Osteoblast (primary cell): Measurements from ENCODE around the gene RGL4. TPM values are rescaled to one million over a fixed set of nuclear protein-coding genes. Genes with fewer than 3 reads are reported as not detected.

Source experiments
- DNase-seq: peaks from one replicate; pipeline ENCODE4 v3.0.0; 2011; ENCODE audit warnings: low spot score, mixed read lengths; ENCODE audit not compliant: insufficient read length; ENCODE audit errors: missing footprints
- H2AFZ ChIP-seq: 2 replicates; pipeline ENCODE4 v1.6.0; 2011; ENCODE audit warnings: mild to moderate bottlenecking, low read length
- H3K27ac ChIP-seq: 2 replicates; pipeline ENCODE4 v1.5.1; 2011; ENCODE audit warnings: mild to moderate bottlenecking, low read depth, low read length, moderate library complexity
- H3K27me3 ChIP-seq: 2 replicates; pipeline ENCODE4 v1.6.0; 2012; ENCODE audit warnings: mild to moderate bottlenecking, control low read depth, inconsistent platforms, low read length, moderate library complexity; ENCODE audit not compliant: insufficient read depth
- H3K36me3 ChIP-seq: 2 replicates; pipeline ENCODE4 v1.5.1; 2011; ENCODE audit warnings: mild to moderate bottlenecking, low read length, control low read depth, moderate library complexity; ENCODE audit not compliant: insufficient read depth
- H3K4me1 ChIP-seq: 2 replicates; pipeline ENCODE4 v1.5.1; 2011; ENCODE audit warnings: mild to moderate bottlenecking, low read length, control low read depth, moderate library complexity; ENCODE audit not compliant: insufficient read depth
- H3K4me2 ChIP-seq: 2 replicates; pipeline ENCODE4 v1.6.0; 2011; ENCODE audit warnings: mild to moderate bottlenecking, low read length; ENCODE audit not compliant: insufficient read depth
- H3K4me3 ChIP-seq: fragments of 200-600 bp; sonication (generic); 3 replicates; pipeline ENCODE4 v1.5.1; 2012; ENCODE audit warnings: mild to moderate bottlenecking, low read length, inconsistent platforms; ENCODE audit not compliant: insufficient read depth
- H3K79me2 ChIP-seq: 2 replicates; pipeline ENCODE4 v1.6.0; 2012; ENCODE audit warnings: mild to moderate bottlenecking, low read length, control low read depth, inconsistent platforms; ENCODE audit not compliant: insufficient read depth
- H3K9me3 ChIP-seq: 2 replicates; pipeline ENCODE4 v1.5.1; 2011; ENCODE audit warnings: low read depth, low read length, control low read depth
- H4K20me1 ChIP-seq: 2 replicates; pipeline ENCODE4 v1.6.0; 2012; ENCODE audit warnings: mild to moderate bottlenecking, low read length, control low read depth; ENCODE audit not compliant: insufficient read depth
- total RNA-seq: library from RNA; depleted of rRNA; stranded (reverse); fragments of >200 nt; gene quantifications from 2 replicates; pipeline ENCODE4 v1.2.3, GENCODE V29; 2012
- TF ChIP-seq, protein P1 (sequence below): IDR thresholded peaks from 2 replicates; pipeline ENCODE4 v1.5.1; 2011; ENCODE audit warnings: mild to moderate bottlenecking, low read depth, low read length, moderate library complexity; ENCODE audit errors: extremely low read depth

RGL4 gene
- total RNA-seq, 1 donor: not detected

DNA sequence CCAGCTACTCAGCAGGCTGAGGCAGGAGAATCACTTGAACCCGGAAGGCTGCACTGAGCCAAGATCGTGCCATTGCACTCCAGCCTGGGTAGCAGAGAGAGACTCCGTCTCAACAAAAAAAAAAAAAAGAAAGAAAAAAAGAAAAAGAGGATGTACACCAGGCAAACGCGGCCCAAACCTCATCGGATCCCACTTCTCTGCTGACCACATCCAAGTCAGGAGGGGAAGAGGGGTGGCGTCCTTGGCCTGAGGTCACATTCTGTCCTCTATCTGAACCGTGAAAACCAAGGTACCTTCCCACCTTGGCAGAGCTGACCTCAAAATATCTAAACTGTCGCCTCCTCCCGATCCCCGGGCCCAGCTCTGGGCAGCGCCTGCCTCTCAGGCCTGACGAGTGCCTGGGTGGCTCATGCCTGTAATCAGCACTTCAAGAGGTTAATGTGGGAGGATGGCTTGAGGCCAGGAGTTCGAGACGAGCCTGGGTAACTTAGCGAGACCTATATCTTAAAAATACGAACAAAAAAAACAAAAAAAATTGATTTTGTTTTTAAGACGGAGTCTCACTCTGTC, 25.1 kb downstream of the RGL4 start:
- Histone ChIP-seq H3K27me3 (no peaks in the 10 kb centered on the region), H3K4me1 (no peaks in the 10 kb centered on the region), H3K4me3 (peak overlapping the region; percentile 95), H3K36me3 (peaks cover 9% of the 10 kb centered on the region), H3K27ac (no peak overlapping the region), H3K79me2 (peaks cover 13% of the 10 kb centered on the region), H3K4me2 (peak overlapping the region; percentile 87), H4K20me1 (no peaks in the 10 kb centered on the region), H2AFZ (no peak overlapping the region), H3K9me3 (no peaks in the 10 kb centered on the region)
- no peak for DNase-seq
- TF ChIP-seq, protein P1, sequence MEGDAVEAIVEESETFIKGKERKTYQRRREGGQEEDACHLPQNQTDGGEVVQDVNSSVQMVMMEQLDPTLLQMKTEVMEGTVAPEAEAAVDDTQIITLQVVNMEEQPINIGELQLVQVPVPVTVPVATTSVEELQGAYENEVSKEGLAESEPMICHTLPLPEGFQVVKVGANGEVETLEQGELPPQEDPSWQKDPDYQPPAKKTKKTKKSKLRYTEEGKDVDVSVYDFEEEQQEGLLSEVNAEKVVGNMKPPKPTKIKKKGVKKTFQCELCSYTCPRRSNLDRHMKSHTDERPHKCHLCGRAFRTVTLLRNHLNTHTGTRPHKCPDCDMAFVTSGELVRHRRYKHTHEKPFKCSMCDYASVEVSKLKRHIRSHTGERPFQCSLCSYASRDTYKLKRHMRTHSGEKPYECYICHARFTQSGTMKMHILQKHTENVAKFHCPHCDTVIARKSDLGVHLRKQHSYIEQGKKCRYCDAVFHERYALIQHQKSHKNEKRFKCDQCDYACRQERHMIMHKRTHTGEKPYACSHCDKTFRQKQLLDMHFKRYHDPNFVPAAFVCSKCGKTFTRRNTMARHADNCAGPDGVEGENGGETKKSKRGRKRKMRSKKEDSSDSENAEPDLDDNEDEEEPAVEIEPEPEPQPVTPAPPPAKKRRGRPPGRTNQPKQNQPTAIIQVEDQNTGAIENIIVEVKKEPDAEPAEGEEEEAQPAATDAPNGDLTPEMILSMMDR: no peak

DNA sequence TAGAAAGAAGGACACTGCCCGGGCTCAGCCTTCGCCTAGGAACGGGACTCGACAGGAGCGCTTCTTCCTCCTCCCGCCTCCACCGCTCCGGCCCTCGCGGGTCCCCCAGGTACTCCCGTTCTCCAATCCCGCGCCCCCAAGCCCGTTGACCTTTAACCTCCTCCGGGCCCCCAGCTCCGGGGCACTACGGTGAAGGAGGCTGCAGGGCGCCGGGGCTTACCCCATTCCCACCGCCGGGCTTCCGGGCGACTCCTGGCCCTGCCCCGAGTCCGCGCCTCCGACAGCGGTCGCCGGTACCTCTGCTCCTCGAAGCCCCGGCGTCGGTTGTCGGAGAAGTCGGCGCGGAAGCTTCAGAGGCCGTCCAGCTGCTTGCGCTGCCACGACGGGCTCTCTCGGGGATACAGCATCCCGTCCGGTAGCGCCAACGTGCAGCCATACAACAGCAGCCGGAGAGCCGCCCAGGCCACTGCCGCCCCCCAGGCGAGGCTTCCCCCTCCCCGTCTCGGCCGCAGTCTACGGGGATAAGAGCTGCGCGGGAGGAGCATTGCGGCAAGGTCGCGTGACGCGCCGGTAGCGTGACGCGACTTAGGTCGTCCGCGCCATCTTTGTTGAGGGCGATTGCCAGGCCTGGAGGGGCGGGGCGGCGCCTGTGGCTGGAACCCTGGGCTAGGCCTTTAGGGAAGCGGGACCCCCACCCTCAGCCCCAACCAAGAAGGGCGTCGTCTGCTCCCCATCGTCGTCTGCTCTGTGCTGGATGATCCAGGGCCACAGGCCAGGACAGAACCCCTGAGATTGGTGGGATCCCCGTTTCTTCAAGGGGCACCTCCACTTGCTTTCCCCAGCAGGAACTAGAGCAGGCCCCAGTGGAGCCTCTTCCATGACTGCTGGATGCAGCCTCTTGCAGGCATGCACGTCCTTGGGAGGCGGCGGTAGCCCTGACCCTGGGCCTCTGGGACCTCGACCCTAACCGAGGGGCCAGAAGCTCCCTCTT, 26.3 kb downstream of the RGL4 start:
- Histone ChIP-seq H4K20me1 (no peaks in the 10 kb centered on the region), H3K4me1 (no peaks in the 10 kb centered on the region), H3K9me3 (no peaks in the 10 kb centered on the region), H2AFZ (peak overlapping the region; percentile 100), H3K4me3 (peak overlapping the region; percentile 95), H3K36me3 (peaks cover 7% of the 10 kb centered on the region), H3K4me2 (peak overlapping the region; percentile 87), H3K27ac (peak overlapping the region; percentile 68), H3K79me2 (peaks cover 13% of the 10 kb centered on the region), H3K27me3 (no peaks in the 10 kb centered on the region)
- DNase-seq: peak; percentile 99
- TF ChIP-seq, protein P1: no peak

DNA sequence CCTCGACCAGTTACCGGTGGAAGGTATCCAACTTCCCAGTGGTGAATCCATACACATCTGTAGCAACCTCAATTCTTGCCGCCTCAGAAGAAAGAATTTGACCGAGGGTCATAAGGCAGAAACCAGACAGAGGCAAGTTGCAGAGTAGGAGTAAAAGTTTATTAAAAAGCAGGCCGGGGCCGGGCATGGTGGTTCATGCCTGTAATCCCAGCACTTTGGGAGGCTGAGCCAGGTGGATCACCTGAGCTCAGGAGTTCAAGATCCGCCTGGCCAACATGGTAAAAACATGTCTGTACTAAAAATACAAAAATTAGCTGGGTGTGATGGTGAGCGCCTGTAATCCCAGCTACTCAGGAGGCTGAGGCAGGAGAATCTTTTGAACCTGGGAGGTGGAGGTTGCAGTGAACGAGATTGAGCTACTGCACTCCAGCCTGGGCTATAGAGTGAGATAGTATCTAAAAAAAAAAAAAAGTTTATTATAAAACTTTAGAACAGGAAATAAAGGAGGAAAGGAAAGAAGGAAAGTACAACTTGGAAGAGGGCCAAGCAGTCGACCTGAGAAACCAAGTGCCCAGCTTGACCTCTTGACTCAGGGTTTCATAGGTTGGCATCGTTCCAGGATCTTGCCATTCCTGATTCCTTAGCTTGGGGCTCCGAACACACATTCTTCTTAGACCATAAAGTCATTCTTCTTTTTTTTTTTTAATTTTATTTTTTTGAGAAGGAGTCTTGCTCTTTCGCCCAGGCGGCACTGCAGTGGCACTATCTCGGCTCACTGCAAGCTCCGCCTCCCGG, 27.8 kb downstream of the RGL4 start:
- H3K79me2 ChIP-seq: peaks cover 13% of the 10 kb centered on the region
- no peak overlapping the region for H3K27ac ChIP-seq
- TF ChIP-seq, protein P1: no peak
- H3K9me3 ChIP-seq: no peaks in the 10 kb centered on the region
- H3K4me3 ChIP-seq: no peak overlapping the region
- no peaks in the 10 kb centered on the region for H3K27me3 ChIP-seq
- H3K4me2 ChIP-seq: no peak overlapping the region
- no peaks in the 10 kb centered on the region for H4K20me1 ChIP-seq
- DNase-seq: no peak
- H3K36me3 ChIP-seq: peaks cover 3% of the 10 kb centered on the region
- H2AFZ ChIP-seq: no peak overlapping the region
- H3K4me1 ChIP-seq: no peaks in the 10 kb centered on the region
